ENCODE data around the gene SKOR2. TPM values are rescaled to one million over a fixed set of nuclear protein-coding genes. Genes with fewer than 3 reads are reported as not detected.

Gene SKOR2
- total RNA-seq, 1 donor from 2014 or later, result 0.87 TPM

- peak; percentile 84 for DNase-seq (ENCODE audit: extremely low spot score, unreplicated experiment)
- no peak overlapping the region for H3K27ac Mint-ChIP-seq
- peaks cover 99% of the 10 kb centered on the region for H3K27me3 Mint-ChIP-seq
- H3K36me3 Mint-ChIP-seq, result no peaks in the 10 kb centered on the region
- TF ChIP-seq CTCF (conservative IDR thresholded peaks at IDR 0.05), result no peak
- no peaks in the 10 kb centered on the region for H3K4me1 Mint-ChIP-seq (ENCODE audit: unreplicated experiment)
- no peaks in the 10 kb centered on the region for H3K9me3 Mint-ChIP-seq
- no peak overlapping the region for H3K4me3 Mint-ChIP-seq
These were observed 3.0 kb upstream of the SKOR2 start for GRCh38 chr18:47254341-47254939.

GRCh38 chr18:47253101-47253654 is 1.7 kb upstream of the SKOR2 start:
- Mint-ChIP-seq H3K9me3 (no peaks in the 10 kb centered on the region), H3K27ac (no peak overlapping the region), H3K27me3 (peaks cover 99% of the 10 kb centered on the region), H3K4me1 (ENCODE audit: unreplicated experiment) (no peaks in the 10 kb centered on the region), H3K36me3 (no peaks in the 10 kb centered on the region), H3K4me3 (no peak overlapping the region)
- no peak for TF ChIP-seq CTCF (conservative IDR thresholded peaks at IDR 0.05)
- DNase-seq (ENCODE audit: extremely low spot score, unreplicated experiment), result no peak

- H3K9me3 Mint-ChIP-seq, result peaks cover 5% of the 10 kb centered on the region
- TF ChIP-seq CTCF (conservative IDR thresholded peaks at IDR 0.05), result no peak
- H3K4me1 Mint-ChIP-seq (ENCODE audit: unreplicated experiment), result peaks cover 4% of the 10 kb centered on the region
- H3K36me3 Mint-ChIP-seq, result peaks cover 4% of the 10 kb centered on the region
- H3K27me3 Mint-ChIP-seq, result peaks cover 81% of the 10 kb centered on the region
- H3K4me3 Mint-ChIP-seq, result peak overlapping the region; percentile 49
- H3K27ac Mint-ChIP-seq, result no peak overlapping the region
- DNase-seq (ENCODE audit: extremely low spot score, unreplicated experiment), result no peak
These were observed 941 bp downstream of the SKOR2 start for GRCh38 chr18:47250391-47251046.

GRCh38 chr18:47249314-47249981 is 2.0 kb downstream of the SKOR2 start:
- H3K27me3 Mint-ChIP-seq, result peaks cover 81% of the 10 kb centered on the region
- no peak overlapping the region for H3K27ac Mint-ChIP-seq
- peaks cover 5% of the 10 kb centered on the region for H3K9me3 Mint-ChIP-seq
- peaks cover 4% of the 10 kb centered on the region for H3K4me1 Mint-ChIP-seq (ENCODE audit: unreplicated experiment)
- H3K36me3 Mint-ChIP-seq, result peaks cover 4% of the 10 kb centered on the region
- no peak for DNase-seq (ENCODE audit: extremely low spot score, unreplicated experiment)
- no peak overlapping the region for H3K4me3 Mint-ChIP-seq
- no peak for TF ChIP-seq CTCF (conservative IDR thresholded peaks at IDR 0.05)

GRCh38 chr18:47248604-47249313 is 2.7 kb downstream of the SKOR2 start:
- no peak for TF ChIP-seq CTCF (conservative IDR thresholded peaks at IDR 0.05)
- peak overlapping the region; percentile 61 for H3K4me3 Mint-ChIP-seq
- no peak for DNase-seq (ENCODE audit: extremely low spot score, unreplicated experiment)
- peaks cover 4% of the 10 kb centered on the region for H3K36me3 Mint-ChIP-seq
- H3K27me3 Mint-ChIP-seq, result peaks cover 81% of the 10 kb centered on the region
- peaks cover 4% of the 10 kb centered on the region for H3K4me1 Mint-ChIP-seq (ENCODE audit: unreplicated experiment)
- no peak overlapping the region for H3K27ac Mint-ChIP-seq
- H3K9me3 Mint-ChIP-seq, result peaks cover 5% of the 10 kb centered on the region
